Uterine smooth muscle cell (primary cell): ENCODE measurements around the gene KAT2B. TPM values are rescaled to one million over a fixed set of nuclear protein-coding genes. Genes with fewer than 3 reads are reported as not detected.

Experiments
- total RNA-seq: library from RNA; depleted of rRNA; stranded (reverse); fragments of >200 nt; gene quantifications from 2 replicates; pipeline ENCODE4 v1.2.3, GENCODE V29; 2014

KAT2B gene
- total RNA-seq, result 7.1 and 10.0 TPM in 2 replicates

DNA sequence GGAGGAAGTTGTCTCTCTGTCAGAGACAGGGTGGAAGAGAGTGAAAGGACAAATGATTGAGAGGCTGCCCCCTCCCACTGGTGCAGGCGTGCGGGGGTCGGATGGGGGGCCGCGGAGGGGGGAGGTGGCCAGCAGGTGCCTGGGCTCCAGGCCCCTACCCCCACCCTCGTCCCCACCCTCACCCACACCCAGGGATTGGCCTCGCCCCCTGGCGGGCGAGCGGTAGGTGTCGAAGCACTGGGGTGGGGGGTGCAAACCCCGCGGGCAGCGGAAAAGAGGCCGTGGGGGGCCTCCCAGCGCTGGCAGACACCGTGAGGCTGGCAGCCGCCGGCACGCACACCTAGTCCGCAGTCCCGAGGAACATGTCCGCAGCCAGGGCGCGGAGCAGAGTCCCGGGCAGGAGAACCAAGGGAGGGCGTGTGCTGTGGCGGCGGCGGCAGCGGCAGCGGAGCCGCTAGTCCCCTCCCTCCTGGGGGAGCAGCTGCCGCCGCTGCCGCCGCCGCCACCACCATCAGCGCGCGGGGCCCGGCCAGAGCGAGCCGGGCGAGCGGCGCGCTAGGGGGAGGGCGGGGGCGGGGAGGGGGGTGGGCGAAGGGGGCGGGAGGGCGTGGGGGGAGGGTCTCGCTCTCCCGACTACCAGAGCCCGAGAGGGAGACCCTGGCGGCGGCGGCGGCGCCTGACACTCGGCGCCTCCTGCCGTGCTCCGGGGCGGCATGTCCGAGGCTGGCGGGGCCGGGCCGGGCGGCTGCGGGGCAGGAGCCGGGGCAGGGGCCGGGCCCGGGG is at the start of gene KAT2B:
TSS of gene KAT2B (plus strand) at position 682 of the 783 bp plus-strand sequence. CDS start at position 714, 32 bp downstream.

DNA sequence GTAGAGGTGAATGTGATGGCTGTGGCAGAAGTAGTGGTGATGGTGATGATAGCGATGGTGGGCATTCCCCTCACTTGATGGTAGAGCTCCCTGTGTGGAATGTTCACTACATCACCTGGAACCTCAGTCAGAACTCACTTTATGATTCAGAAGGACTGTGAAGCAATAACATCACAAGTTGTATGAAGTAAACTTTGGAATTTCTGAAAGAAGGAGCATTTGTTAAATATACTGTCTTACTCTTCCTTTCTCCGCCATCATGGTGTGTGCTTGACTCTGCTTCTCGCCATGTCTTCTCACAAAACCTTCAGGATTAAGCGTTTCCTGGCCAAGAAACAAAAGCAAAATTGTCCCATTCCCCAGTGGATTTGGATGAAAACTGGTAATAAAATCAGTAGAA is 28.1 kb upstream of the KAT2B start, which contains the start of gene PP2D1:
TSS of gene PP2D1 (minus strand) at position 101 of the 400 bp plus-strand sequence. CDS start 192 bp downstream, outside the sequence.

DNA sequence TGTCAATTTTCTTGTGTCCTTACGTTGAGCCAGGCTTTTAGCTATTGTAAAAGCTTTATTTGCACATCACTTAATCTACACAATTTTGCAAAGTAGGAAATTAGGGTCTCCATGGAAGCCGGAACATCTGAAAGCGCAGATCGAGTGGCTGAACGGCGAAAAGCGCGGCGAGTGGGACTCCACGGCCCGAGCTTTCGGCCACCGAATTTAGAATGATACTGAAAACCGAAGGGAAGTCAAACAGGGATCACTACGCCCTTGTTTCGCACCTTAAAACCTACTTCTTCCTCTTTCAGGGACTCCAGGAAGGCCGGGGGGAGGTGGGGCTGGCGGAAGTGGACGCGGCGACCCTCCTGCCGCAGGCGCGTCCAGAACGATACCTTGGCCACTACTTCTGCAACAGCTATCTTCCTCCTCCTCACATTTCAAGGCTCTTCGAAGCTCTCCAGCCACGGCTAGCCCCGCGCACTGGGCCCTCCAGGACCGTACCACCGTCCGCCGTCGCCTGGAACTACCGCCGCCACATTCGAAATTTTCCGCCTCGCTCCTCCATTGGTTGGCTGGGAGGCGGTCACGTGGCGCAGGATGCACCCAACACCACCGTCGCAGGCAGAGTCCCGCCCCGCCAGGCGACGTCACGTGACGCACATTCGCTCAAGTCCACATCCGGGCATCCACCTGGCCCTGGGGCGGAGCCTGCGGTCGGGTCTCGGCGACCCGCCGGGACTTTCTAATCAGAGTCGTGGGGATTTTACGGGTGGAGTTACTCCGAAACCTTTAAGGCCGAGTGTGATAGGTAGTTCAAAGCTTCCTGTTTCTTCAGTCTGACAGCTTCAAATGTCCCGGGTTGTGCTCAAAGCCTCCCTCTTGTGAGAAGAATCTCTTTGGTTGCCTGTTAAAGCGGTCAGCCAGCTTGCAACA is 145.7 kb downstream of the KAT2B start, which contains the start of gene SGO1:
TSS of gene SGO1 (minus strand) at position 528 of the 921 bp plus-strand sequence. CDS start 2,179 bp downstream, outside the sequence.

Other genes with a start within 250 kb of the KAT2B start
- under 0.01 and 0.11 TPM in 2 replicates for gene EFHB, start 106.2 kb upstream of the KAT2B start, total RNA-seq
- 65.1 and 65.5 TPM in 2 replicates for gene RAB5A, start 93.3 kb upstream of the KAT2B start, total RNA-seq
- gene PP2D1, start 28.2 kb upstream of the KAT2B start, total RNA-seq, result not detected in 2 replicates
- gene SGO1, start 145.8 kb downstream of the KAT2B start, total RNA-seq, result 4.7 and 16.2 TPM in 2 replicates